Stimulated activated CD8-positive, alpha-beta memory T cell treated with anti-CD3 and anti-CD28 coated beads, Interleukin-4, amount 100 ng/mL, for 4 hours (primary cell): ENCODE data around the gene P2RX7.
"Not testable (repeated sequence)": the region's sequence is repeated elsewhere in the genome, so short reads cannot be mapped to it uniquely, and the experiment has no call there.

ENCODE experiments used
- DNase-seq, 2 donors: peaks; one replicate each; pipeline ENCODE4 v3.0.0-alpha.2; 2020; ENCODE audit warnings: low read depth in 2 of 2, low spot score in 1 of 2

The P2RX7 gene

DNA sequence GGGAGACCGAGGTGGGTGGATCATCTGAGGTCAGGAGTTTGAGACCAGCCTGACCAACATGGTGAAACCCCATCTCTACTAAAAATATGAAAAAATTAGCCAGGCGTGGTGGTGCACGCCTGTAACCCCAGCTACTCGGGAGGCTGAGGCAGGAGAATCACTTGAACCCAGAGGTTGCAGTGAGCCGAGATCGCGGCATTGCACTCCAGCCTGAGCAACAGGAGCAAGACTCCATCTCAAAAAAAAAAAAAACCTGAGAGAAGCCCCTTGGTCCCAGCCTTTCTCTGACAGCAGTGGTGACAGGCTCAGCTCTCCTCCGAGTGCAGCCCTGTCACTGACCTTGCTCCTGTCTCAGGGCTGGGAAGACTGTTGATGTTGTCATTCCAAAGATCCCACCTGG lies 94.2 kb downstream of the P2RX7 start:
- not testable (repeated sequence) for DNase-seq

DNA sequence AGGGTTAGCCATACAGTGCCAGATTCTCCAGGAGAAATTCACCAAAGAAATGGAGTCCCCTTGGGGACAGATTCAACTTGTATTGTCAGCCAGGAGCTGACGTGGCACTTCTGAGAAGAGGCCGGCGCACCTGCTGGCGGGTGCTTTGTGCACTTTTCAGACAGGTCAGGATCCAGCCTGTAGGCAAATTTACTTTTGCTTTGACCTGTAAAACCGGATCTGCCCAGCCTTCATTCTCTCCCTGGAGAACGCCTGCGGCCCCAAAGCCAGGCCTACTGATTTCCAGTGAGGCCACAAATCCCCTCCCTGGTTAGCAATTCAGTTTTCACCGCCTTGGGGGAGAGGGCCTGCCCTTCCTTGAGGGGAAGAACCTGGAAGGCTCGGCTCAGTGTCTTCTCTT lies 94.6 kb downstream of the P2RX7 start:
- DNase-seq = no peak

DNA sequence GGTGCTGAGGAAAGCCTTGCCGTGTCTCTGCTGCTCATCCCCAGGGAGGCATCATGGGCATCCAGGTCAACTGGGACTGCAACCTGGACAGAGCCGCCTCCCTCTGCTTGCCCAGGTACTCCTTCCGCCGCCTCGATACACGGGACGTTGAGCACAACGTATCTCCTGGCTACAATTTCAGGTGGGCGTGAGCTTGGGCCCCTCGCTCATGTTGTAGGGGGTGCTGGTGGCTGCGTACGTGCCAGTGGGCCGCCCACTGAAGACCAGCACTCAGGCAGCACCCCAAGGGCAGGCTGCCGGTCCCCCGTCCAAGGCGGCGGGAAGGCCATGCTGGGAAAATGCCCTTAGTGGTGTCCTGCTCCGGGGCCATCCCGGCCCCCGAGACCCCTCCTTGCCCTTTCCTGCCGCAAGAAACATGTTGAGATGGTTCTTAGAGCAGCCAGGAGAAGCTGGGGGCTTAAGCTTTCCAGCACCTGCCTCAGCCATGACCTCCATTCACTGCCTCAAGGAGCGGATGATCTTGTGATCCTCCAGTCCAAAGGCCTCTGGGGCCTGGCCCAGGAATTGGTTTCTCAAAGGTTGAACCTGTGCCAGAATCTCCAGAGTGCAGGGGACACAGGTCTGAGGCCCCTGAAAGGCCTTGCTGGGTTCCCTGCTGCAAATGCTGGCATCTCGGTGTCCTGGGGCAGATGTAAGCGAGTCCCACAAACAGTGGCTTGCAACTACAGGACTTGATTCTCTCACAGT lies 96.4 kb downstream of the P2RX7 start:
- DNase-seq = no peak

DNA sequence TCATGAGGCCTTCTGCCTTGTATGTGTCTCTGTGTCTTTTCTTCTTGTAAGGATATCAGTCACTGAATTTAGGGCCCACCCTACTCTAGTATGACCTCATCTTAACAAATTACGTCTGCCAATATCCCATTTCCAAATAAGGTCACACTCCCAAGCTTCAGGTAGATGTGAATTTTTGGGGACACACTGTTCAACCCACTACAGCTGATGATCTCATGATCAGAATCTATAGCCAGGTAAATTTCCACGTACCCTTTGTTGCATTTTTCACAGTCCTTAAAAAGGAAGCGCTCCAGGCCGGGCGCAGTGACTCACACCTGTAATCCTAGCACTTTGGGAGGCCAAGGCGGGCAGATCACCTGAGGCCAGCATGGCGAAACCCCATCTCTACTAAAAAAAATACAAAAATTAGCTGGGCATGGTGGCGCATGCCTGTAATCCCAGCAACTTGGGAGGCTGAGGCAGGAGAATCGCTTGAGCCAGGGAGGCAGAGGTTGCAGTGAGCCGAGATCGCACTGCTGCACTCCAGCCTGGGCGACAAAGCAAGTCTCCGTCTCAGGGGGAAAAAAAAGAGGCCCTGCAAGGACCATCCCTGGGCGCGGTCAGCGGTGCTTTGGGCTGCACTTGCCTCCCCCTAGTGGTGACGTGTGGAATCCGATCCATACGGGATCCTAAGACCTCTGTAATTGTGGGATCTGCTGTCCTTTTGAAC lies 97.3 kb downstream of the P2RX7 start:
- not testable (repeated sequence) for DNase-seq

DNA sequence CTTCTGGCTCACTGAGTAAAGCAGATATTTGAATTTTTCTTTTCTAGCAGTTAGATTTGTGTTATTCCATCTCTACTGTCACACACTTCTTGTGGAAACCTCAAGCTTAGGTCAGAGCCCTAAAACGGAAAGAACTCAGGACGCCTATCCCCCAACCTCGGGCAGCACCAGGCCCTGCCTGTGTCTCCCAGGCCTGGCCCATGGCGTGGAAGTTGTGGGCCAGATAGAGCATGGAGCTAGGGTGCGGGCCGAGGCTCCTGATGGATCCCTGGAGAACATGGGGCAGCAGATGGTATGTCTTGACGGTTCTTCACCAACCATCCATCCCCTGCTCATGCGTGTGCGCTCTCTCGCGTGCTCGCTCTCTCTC lies 97.8 kb downstream of the P2RX7 start:
- DNase-seq = no peak

DNA sequence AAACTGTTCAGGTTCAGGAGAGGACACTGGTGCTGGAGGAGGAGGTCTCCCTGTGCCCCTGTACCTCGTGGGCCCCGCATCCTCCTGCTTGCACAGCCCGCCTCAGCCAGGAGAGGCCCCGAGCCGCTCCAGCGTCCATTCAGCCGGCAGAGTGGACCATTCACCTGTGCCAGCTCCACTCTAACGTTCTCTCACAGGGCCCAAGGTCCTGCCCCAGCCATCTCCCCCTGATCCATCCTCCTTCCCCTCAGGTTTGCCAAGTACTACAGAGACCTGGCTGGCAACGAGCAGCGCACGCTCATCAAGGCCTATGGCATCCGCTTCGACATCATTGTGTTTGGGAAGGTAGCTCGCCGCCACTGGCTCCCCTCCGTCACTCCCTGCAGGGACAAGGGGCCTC lies 99.5 kb downstream of the P2RX7 start:
- DNase-seq = no peak

DNA sequence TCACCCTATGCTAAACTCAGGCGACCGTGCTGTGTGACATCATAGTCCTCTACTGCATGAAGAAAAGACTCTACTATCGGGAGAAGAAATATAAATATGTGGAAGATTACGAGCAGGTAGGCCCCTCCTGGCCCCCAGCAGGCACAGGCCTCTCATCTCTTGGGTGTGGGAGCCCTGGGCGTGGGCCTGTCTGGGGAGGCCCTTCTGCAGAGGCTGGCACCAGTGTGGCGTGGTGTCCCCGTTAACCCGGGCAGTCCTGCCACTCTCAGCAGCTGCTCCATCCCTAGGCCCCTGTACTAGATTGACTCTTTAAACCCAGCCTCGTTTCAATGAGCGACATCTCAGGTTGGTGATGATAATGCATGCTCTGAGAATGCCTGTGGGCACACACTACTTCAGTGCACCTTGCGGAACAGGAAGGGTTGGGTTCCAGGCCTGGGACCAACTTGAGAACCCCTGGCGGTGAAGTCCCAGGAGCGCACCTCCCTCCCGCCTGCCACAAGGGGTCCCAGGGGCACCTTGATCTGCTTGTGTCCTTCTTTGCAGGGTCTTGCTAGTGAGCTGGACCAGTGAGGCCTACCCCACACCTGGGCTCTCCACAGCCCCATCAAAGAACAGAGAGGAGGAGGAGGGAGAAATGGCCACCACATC lies 100.4 kb downstream of the P2RX7 start:
- no peak for DNase-seq

DNA sequence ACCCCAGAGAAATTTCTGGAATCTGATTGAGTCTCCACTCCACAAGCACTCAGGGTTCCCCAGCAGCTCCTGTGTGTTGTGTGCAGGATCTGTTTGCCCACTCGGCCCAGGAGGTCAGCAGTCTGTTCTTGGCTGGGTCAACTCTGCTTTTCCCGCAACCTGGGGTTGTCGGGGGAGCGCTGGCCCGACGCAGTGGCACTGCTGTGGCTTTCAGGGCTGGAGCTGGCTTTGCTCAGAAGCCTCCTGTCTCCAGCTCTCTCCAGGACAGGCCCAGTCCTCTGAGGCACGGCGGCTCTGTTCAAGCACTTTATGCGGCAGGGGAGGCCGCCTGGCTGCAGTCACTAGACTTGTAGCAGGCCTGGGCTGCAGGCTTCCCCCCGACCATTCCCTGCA lies 100.9 kb downstream of the P2RX7 start:
- DNase-seq = no peak

DNA sequence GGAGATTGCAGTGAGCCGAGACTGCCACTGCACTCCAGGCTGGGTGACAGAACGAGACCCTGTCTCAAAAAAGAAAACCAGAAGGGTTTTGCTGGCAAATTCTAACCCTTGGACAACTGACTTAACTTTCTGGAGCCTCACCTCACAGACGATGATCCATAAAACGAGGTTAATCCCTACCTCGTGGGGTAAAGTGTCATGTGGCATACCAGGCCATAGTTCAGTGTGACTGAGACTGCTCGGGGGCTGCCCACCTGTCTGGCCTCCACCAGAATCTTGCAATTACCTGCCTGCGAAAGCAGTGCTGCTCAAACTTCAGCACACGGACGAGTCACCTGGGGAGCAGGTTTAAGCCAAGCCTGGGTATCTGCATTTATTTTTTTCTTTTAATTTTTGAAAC lies 104.1 kb downstream of the P2RX7 start:
- no peak for DNase-seq

DNA sequence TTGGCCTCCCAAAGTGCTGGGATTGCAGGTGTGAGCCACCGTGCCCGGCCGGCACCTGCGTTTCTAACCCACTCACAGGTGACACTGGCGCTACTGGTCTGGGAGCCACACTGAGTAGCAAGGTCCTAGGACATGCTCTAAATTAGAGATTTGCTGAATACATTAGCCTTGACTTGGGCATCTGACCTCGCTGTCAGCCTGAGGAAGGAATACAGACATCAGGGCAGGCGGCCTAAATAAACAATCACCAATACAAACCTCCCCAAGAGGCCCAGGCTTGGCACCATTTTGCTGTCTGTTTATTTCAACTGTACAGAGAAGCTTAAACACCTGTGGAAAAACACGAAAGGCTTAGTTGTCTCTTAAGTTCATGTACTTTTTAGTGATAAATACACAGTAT lies 104.7 kb downstream of the P2RX7 start:
- no peak for DNase-seq
